ENCODE results near the gene RAPGEF2.
"Not testable (repeated sequence)": the region's sequence is repeated elsewhere in the genome, so short reads cannot be mapped to it uniquely, and the experiment has no call there.

The RAPGEF2 gene

GRCh38 chr4:159101988-159102621 lies 774 bp upstream of the RAPGEF2 start:
- no peak for DNase-seq

DNA sequence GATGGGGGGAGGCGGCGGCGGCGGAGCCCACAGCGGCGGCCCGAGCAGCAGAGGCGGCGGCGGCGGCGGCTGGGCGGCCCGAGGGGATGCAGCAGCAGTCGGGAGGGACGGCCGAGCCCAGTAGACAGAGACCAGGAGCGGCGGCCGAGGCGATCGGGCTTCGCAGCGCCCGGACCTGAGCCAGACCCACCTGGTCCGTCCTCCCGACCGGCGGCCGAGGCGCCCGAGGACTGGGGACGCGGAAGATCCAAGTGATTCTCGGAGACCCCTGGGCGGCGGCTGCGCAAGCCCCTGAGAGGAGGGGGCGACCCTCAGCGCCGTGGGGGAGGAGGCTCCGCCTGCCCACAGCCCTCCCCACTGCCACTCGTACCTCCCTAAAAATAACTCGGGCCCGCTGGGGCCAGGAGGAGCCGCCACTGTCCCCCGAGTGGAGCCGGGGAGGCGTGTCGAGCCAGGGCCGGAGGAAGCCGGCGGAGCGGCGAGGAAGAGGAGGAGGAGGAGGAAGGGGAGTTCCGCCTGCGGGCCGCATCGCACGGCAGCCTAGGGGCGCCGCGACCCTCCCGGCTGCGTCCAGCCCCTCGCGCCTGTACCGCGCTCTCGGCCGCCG lies 608 bp downstream of the RAPGEF2 start:
- peak; percentile 74 for DNase-seq

DNA sequence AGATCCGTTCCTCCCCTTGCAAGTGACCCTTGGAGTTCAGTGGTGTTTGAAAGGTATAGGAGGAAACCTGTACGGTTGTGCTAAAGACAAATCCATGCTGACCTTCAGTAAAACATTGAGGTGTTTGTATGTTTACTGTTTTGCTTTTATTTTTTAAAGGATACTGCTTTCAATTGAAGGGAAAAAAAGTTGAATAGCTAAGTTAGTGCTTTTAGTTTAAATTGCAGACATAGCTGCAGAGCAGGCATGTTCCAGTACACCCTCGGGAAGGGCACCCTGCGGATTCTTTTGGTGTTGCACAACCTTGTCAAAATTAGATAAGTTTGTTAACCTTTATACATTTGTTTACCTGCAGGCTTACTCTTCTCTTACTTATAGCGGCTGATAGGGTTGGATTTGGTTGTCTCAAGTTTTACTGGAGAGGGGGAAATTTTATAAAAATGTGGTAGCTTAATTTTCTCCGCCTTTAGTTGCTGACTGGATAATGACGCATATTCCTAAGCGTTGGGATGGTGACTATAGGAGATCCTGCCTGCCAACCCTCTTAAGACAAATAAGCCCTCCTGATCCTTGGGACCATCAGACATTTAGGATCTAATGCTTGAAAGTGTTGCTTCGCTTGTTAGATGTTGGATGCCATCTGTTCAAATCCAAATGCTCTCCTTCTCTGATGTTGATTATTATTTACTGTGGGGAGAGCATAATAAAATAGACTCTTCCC lies 2.0 kb downstream of the RAPGEF2 start:
- no peak for DNase-seq

- DNase-seq, result no peak
Measured at GRCh38 chr4:159105761-159106243, 2.9 kb downstream of the RAPGEF2 start.

GRCh38 chr4:159106636-159107035 lies 3.8 kb downstream of the RAPGEF2 start:
- no peak for DNase-seq

GRCh38 chr4:159107203-159107925 lies 4.5 kb downstream of the RAPGEF2 start:
- DNase-seq, result no peak

GRCh38 chr4:159108124-159108523 lies 5.2 kb downstream of the RAPGEF2 start:
- DNase-seq, result no peak

DNA sequence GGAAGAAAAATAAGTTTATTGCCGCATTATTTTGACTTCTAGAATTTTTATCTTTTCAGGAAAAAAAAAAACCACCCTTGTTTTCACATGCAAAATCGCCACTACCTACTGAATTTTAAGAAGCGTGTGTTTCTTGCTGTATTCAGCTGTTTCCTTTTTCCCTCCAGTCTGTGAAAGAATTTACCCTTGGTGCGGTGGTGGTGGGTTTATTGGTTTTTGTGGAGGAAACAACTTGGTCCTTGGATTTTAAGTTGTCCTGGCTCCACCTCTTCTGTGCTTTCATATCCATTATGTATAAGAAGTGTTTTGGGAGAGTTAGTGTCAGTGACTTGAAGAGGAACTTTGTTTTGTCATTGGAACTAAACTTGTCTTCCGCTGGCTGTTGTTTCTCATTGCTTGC lies 8.1 kb downstream of the RAPGEF2 start:
- no peak for DNase-seq

DNA sequence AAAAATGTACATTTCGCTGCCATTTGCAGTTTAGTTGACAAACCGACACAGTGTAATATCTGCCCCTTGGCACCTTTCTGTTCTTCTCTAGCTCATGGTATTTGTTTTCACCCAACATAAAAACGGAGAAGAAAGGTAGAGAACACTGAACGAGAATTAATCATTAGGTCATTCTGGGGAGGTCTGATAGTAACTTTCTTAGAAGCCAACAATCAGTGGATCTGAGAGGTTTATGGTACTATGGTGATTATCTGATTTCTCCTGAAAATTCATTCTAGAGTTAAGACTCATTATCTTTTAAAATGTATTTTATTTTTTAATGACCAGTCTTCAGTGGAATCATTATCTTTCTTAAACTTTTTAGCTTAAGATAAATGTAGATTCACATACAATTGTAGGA lies 8.5 kb downstream of the RAPGEF2 start:
- DNase-seq, result no peak

DNA sequence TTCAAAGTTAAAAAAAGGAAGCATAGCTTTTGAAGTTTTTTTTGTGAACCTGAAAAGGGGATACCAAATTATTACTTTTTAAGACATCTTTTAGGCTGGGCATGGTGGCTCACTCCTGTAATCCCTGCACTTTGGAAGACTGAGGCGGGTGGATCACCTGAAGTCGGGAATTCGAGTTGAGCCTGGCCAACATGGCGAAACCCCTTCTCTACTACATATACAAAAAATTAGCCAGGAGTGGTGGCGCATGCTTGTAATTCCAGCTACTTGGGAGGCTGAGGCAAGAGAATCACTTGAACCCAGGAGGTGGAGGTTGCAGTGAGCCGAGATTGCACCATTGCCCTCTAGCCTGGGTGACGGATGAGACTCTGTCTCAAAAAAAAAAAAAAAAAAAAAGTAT lies 10.5 kb downstream of the RAPGEF2 start:
- not testable (repeated sequence) for DNase-seq

GRCh38 chr4:159116098-159116497 lies 13.2 kb downstream of the RAPGEF2 start:
- not testable (repeated sequence) for DNase-seq

- not testable (repeated sequence) for DNase-seq
Measured at GRCh38 chr4:159116693-159117092, 13.8 kb downstream of the RAPGEF2 start.

GRCh38 chr4:159117564-159117963 lies 14.7 kb downstream of the RAPGEF2 start:
- no peak for DNase-seq

- DNase-seq, result no peak
Measured at GRCh38 chr4:159117968-159118367, 15.1 kb downstream of the RAPGEF2 start.

DNA sequence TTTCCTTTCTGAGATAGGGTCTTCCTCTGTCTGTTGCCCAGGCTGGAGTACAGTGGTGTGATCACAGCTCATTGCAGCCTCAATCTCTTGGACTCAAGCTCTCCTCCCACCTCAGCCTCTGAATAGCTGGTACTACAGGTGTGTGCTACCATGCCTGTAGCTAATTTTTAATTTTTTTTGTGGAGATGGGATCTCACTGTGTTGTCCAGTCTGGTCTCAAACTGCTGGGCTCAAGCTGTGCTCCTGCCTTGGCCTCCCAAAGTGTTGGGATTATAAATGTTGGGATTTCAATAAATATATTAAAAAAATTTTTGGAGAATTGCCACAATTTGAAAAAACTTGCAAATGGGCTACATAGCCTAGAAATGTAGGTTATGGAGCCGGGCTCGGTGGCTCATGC lies 18.5 kb downstream of the RAPGEF2 start:
- no peak for DNase-seq

GRCh38 chr4:159126716-159127115 lies 23.8 kb downstream of the RAPGEF2 start:
- DNase-seq, result no peak

GRCh38 chr4:159127745-159128518 lies 25.1 kb downstream of the RAPGEF2 start:
- no peak for DNase-seq

- DNase-seq, result no peak
Measured at GRCh38 chr4:159129814-159130550, 27.1 kb downstream of the RAPGEF2 start.

GRCh38 chr4:159131564-159131963 lies 28.7 kb downstream of the RAPGEF2 start:
- DNase-seq, result no peak

GRCh38 chr4:159134429-159134828 lies 31.6 kb downstream of the RAPGEF2 start:
- DNase-seq, result no peak

- no peak for DNase-seq
Measured at GRCh38 chr4:159137176-159137575, 34.3 kb downstream of the RAPGEF2 start.

GRCh38 chr4:159138436-159138835 lies 35.6 kb downstream of the RAPGEF2 start:
- DNase-seq, result no peak

Data from cortex of kidney (tissue), 1 donor.